ENCODE measurements around the gene EEF1AKMT2.

- TF ChIP-seq, protein P1, sequence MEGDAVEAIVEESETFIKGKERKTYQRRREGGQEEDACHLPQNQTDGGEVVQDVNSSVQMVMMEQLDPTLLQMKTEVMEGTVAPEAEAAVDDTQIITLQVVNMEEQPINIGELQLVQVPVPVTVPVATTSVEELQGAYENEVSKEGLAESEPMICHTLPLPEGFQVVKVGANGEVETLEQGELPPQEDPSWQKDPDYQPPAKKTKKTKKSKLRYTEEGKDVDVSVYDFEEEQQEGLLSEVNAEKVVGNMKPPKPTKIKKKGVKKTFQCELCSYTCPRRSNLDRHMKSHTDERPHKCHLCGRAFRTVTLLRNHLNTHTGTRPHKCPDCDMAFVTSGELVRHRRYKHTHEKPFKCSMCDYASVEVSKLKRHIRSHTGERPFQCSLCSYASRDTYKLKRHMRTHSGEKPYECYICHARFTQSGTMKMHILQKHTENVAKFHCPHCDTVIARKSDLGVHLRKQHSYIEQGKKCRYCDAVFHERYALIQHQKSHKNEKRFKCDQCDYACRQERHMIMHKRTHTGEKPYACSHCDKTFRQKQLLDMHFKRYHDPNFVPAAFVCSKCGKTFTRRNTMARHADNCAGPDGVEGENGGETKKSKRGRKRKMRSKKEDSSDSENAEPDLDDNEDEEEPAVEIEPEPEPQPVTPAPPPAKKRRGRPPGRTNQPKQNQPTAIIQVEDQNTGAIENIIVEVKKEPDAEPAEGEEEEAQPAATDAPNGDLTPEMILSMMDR (conservative IDR thresholded peaks at IDR 0.05), result no peak
- TF ChIP-seq ZFX (IDR thresholded peaks at IDR 0.05), result no peak
These were observed 29.8 kb upstream of the EEF1AKMT2 start for GRCh38 chr10:124821520-124821919.
